ENCODE data around the gene FMC1.

FMC1 gene

GRCh38 chr7:139374246-139374645, 33.1 kb downstream of the FMC1 start:
- no peak for DNase-seq (ENCODE audit: low read depth)

- DNase-seq (ENCODE audit: low read depth): no peak
These were observed 41.3 kb downstream of the FMC1 start for GRCh38 chr7:139382439-139382838.

GRCh38 chr7:139384611-139385010, 43.5 kb downstream of the FMC1 start:
- DNase-seq (ENCODE audit: low read depth): no peak

GRCh38 chr7:139387594-139387993, 46.5 kb downstream of the FMC1 start:
- DNase-seq (ENCODE audit: low read depth): no peak

- DNase-seq (ENCODE audit: low read depth): no peak
These were observed 48.0 kb downstream of the FMC1 start for GRCh38 chr7:139389091-139389490.

- DNase-seq (ENCODE audit: low read depth): no peak
These were observed 48.6 kb downstream of the FMC1 start for GRCh38 chr7:139389774-139390173.

- DNase-seq (ENCODE audit: low read depth): no peak
These were observed 52.6 kb downstream of the FMC1 start for GRCh38 chr7:139393621-139394211.

- no peak for DNase-seq (ENCODE audit: low read depth)
These were observed 53.4 kb downstream of the FMC1 start for GRCh38 chr7:139394540-139394939.

Data from stimulated activated CD8-positive, alpha-beta memory T cell treated with anti-CD3 and anti-CD28 coated beads, Interleukin-15, amount 100 ng/mL, for 1 hour (primary cell).